ENCODE results near the gene BEND3. TPM values are rescaled to one million over a fixed set of nuclear protein-coding genes. Genes with fewer than 3 reads are reported as not detected.

BEND3 gene
- total RNA-seq, 1 donor from 2014 or later, result 4.2 TPM

DNA sequence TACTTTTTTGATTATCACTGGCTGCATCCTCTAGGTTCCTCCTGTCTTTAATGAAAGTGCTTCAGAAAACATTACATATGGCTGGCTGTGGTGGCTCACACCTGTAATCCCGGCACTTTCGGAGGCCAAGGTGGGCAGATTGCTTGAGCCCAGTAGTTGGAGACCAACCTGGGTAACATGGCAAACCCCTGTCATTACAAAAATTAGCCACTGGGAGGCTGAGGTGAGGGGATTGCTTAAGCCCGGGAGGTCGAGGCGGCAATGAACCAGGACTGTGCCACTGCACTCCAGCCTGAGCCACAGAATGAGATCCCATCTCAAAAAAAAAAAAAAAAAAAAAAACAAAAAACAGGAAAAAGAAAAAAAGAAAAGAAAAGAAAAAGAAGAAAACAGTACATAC lies 35.3 kb downstream of the BEND3 start:
- Histone ChIP-seq H3K36me3 (peaks cover 0 to 5% of the 10 kb centered on the region in 2 donors), H3K9me3 (no peaks in the 10 kb centered on the region), H3K27ac (no peak overlapping the region), H3K27me3 (no peaks in the 10 kb centered on the region), H3K4me3 (no peak overlapping the region), H3K4me1 (no peaks in the 10 kb centered on the region)
- DNase-seq (ENCODE audit: low spot score in 2 of 2), result peak in 1 of 2 donors; percentile 12
- intact Hi-C loops (cut with DNase I), result no loop called here
- TF ChIP-seq, protein P1, sequence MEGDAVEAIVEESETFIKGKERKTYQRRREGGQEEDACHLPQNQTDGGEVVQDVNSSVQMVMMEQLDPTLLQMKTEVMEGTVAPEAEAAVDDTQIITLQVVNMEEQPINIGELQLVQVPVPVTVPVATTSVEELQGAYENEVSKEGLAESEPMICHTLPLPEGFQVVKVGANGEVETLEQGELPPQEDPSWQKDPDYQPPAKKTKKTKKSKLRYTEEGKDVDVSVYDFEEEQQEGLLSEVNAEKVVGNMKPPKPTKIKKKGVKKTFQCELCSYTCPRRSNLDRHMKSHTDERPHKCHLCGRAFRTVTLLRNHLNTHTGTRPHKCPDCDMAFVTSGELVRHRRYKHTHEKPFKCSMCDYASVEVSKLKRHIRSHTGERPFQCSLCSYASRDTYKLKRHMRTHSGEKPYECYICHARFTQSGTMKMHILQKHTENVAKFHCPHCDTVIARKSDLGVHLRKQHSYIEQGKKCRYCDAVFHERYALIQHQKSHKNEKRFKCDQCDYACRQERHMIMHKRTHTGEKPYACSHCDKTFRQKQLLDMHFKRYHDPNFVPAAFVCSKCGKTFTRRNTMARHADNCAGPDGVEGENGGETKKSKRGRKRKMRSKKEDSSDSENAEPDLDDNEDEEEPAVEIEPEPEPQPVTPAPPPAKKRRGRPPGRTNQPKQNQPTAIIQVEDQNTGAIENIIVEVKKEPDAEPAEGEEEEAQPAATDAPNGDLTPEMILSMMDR (IDR thresholded peaks at IDR 0.05), result no peak

- no peak overlapping the region for H3K4me3 ChIP-seq
- DNase-seq (ENCODE audit: low spot score in 2 of 2), result peak in 1 of 2 donors; percentile 30
- TF ChIP-seq, protein P1 (IDR thresholded peaks at IDR 0.05), result no peak
- H3K9me3 ChIP-seq, result no peaks in the 10 kb centered on the region
- H3K27ac ChIP-seq, result no peak overlapping the region
- no peaks in the 10 kb centered on the region for H3K36me3 ChIP-seq
- intact Hi-C loops (cut with DNase I), result no loop called here
- H3K27me3 ChIP-seq, result no peaks in the 10 kb centered on the region
- H3K4me1 ChIP-seq, result no peaks in the 10 kb centered on the region
These were observed 35.9 kb downstream of the BEND3 start for GRCh38 chr6:107079429-107079828.

DNA sequence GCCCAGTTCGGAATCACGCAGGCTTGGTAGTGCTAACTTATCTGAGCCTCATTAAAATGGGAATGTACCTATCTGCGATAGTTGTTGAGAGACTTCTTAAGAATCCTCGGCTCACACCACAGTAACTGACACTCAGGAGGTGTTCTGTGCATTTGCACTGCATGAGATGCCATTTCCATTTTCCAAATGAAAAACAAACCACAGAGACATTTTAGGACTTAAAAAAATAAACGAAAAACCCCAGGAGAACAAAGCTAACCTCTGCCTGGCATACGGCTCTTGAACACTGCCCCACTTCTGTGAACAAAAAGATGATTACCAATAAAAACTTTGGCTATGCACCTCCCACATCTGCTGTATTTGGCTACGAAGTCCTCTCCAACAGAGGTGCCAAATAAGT lies 37.6 kb downstream of the BEND3 start:
- TF ChIP-seq, protein P1 (IDR thresholded peaks at IDR 0.05), result no peak
- intact Hi-C loops (cut with DNase I), result no loop called here
- Histone ChIP-seq H3K4me1 (no peaks in the 10 kb centered on the region), H3K36me3 (no peaks in the 10 kb centered on the region), H3K9me3 (no peaks in the 10 kb centered on the region), H3K27ac (no peak overlapping the region), H3K4me3 (no peak overlapping the region), H3K27me3 (no peaks in the 10 kb centered on the region)
- DNase-seq (ENCODE audit: low spot score in 2 of 2), result no peak

- Histone ChIP-seq H3K27ac (no peak overlapping the region), H3K4me3 (no peak overlapping the region), H3K36me3 (no peaks in the 10 kb centered on the region), H3K4me1 (no peaks in the 10 kb centered on the region), H3K9me3 (no peaks in the 10 kb centered on the region), H3K27me3 (no peaks in the 10 kb centered on the region)
- intact Hi-C loops (cut with DNase I), result no loop called here
- TF ChIP-seq, protein P1 (IDR thresholded peaks at IDR 0.05), result no peak
- no peak for DNase-seq (ENCODE audit: low spot score in 2 of 2)
These were observed 39.3 kb downstream of the BEND3 start for GRCh38 chr6:107075951-107076381.

- intact Hi-C loops (cut with DNase I), result no loop called here
- peak in 1 of 2 donors; percentile 27 for DNase-seq (ENCODE audit: low spot score in 2 of 2)
- H3K9me3 ChIP-seq, result no peaks in the 10 kb centered on the region
- no peak overlapping the region for H3K27ac ChIP-seq
- no peaks in the 10 kb centered on the region for H3K4me1 ChIP-seq
- TF ChIP-seq, protein P1 (IDR thresholded peaks at IDR 0.05), result no peak
- H3K4me3 ChIP-seq, result no peak overlapping the region
- H3K27me3 ChIP-seq, result no peaks in the 10 kb centered on the region
- peaks cover 0 to 14% of the 10 kb centered on the region in 2 donors for H3K36me3 ChIP-seq
These were observed 44.6 kb downstream of the BEND3 start for GRCh38 chr6:107070686-107071085.

All from ascending aorta (tissue), 2 donors.